Cardiac atrium fibroblast (primary cell): ENCODE results near the gene CBX3. TPM values are rescaled to one million over a fixed set of nuclear protein-coding genes. Genes with fewer than 3 reads are reported as not detected.

Source experiments
- total RNA-seq: library from RNA; depleted of rRNA; stranded (reverse); fragments of >200 nt; gene quantifications from 2 replicates; pipeline ENCODE4 v1.2.3, GENCODE V29; 2015

Gene CBX3
- 73.1 and 89.1 TPM in 2 replicates for total RNA-seq

DNA sequence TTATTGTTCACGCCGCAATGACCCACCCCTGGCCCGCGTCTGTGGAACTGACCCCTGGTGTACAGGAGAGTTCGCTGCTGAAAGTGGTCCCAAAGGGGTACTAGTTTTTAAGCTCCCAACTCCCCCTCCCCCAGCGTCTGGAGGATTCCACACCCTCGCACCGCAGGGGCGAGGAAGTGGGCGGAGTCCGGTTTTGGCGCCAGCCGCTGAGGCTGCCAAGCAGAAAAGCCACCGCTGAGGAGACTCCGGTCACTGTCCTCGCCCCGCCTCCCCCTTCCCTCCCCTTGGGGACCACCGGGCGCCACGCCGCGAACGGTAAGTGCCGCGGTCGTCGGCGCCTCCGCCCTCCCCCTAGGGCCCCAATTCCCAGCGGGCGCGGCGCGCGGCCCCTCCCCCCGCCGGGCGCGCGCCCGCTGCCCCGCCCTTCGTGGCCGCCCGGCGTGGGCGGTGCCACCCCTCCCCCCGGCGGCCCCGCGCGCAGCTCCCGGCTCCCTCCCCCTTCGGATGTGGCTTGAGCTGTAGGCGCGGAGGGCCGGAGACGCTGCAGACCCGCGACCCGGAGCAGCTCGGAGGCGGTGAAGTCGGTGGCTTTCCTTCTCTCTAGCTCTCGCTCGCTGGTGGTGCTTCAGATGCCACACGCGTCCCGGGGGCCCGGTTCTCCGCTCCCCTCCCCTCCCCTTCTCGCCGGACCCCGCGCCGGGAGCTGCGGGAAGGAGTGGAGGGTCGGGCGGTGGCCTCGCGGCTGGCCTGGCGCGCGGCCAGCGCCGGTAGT, at the start of gene CBX3:
Gene CBX3, plus strand, starts transcription at position 499 of the 772 bp plus-strand sequence. CDS start 1,254 bp downstream, outside the sequence.

DNA sequence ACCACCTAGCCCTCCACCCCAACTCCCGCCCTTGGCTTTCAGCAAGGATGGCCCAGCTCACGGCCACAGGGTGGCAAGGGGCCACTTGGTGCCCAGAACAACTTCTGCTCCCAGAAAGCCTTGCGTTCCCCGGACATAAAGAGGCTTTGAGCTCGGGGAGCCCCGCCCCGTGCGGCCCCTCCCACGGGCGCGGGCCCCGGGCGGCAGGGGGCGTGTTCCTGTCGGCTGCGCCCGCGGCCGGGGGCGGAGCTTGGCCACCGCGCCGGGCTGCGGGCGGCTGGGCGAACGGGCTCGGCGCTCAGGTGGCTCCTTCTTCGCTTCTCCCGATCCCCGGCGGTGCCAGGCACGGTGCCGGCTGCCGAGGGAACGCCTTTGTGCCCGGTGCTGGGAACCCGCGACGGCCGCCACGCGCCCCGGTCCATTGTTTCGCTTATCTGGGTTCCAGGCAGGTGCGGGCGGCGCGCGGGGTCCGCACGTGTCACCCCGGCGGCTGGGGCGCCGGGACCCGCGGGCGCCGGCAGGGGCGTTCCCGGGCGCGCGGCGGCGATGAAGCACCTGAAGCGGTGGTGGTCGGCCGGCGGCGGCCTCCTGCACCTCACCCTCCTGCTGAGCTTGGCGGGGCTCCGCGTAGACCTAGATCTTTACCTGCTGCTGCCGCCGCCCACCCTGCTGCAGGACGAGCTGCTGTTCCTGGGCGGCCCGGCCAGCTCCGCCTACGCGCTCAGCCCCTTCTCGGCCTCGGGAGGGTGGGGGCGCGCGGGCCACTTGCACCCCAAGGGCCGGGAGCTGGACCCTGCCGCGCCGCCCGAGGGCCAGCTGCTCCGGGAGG, 49.4 kb upstream of the CBX3 start, which contains the start of gene NFE2L3:
Gene NFE2L3, plus strand, starts transcription at position 246 of the 829 bp plus-strand sequence. Its CDS starts 301 bp downstream, at position 547.

DNA sequence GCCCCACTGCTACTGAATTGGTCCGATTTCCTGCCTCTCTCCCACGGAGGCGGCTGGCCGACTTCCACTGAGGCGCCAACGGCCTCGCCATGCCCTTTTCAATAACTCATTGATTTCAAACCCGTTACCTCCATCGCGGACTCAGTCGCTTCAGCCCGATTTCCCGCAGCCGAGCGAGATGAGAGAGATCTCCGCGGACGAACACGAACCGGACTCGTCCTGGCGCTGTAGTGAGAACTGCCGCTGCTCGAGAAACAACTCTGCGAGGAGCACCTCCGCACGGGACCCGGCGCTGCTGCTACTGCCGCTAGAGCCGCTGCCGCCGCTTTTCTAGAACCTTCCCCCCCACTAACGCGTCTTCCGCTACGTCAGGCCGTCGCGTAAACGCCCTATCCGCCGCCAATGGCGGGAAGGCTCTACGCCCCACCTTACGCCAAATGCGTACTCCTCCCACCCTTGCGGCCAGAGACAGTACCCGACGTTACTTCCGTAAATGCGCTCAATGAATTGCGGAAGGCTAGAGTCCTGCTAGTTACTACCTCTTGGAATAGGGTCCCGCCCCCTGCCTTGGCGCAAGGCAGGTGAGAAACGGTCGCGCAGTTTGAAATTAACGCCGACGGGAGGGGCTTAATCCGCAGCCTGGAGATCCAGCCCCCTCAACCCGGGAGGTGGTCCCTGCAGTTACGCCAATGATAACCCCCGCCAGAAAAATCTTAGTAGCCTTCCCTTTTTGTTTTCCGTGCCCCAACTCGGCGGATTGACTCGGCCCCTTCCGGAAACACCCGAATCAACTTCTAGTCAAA, 900 bp upstream of the CBX3 start, which contains the start of gene HNRNPA2B1:
Gene HNRNPA2B1, minus strand, starts transcription at position 303 of the 803 bp plus-strand sequence. Its CDS starts 169 bp downstream, at position 134.

Other genes with a start within 250 kb of the CBX3 start
- 1.1 and 2.4 TPM in 2 replicates for gene NFE2L3, start 49.5 kb upstream of the CBX3 start, total RNA-seq
- 84.7 and 92.0 TPM in 2 replicates for gene HNRNPA2B1, start 999 bp upstream of the CBX3 start, total RNA-seq
- 0.16 TPM in 1 of 2 replicates, not detected in the other for gene SNX10, start 90.1 kb downstream of the CBX3 start, total RNA-seq